GM18526 (cell line): ENCODE results near the gene CLN6.

Source experiments
- POLR2A ChIP-seq: IDR thresholded peaks from 3 replicates; pipeline ENCODE4 v1.6.1; 2011; ENCODE audit not compliant: insufficient read length; ENCODE audit errors: extremely low read depth

The CLN6 gene

DNA sequence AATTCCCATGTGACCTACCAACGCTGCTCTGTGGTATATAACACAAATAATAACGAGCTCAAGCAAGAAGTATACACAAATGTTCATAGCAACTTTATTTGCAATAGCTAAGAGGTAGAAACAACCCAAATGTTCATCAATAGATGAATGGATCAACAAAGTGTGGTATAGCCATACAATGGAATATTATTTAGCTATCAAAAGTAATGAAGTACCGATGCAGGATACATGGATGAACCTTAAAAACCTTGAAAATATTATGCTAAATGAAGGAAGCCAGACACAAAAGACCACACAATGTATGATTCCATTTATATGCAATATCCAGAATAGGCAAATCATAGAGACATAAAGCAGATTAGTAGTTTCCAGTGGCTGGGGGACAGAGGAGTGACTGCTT is 32.5 kb upstream of the CLN6 start:
- TF ChIP-seq POLR2A: no peak

DNA sequence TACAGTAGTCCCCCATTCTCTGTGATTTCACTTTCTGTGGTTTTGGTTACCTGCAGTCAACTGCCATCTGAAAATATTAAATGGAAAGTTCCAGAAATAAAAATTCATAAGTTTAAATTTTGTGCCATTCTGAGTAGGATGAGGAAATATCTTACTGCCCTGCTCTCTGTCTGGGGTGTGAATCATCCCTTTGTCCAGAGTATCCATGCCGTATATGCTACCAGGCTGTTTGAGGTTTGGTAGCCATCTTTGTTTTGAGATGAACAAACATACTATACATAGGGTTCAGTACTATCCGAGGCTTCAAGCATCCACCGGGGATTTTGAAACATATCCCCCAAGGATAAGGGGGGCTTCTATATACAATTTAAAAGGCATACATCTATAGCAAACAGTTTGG is 31.7 kb upstream of the CLN6 start:
- TF ChIP-seq POLR2A: no peak

DNA sequence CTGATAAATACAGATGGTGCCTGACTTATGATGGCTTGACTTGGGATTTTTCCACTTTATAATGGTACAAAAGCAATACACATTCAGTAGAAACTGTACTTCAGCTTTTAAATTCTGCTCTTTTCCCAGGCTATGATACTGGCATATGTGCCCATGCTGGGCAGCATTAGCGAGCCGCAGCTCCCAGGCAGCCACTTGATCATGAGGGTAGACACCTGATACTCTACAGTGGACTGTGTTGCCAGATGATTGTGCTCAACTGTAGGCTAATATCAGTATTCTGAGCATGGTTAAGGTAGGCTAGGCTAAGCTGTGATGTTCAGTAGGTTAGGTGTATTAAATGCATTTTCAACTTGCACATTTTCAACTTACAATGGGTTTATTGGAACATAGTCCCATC is 30.4 kb upstream of the CLN6 start:
- no peak for TF ChIP-seq POLR2A

- TF ChIP-seq POLR2A: no peak
These were observed 29.2 kb upstream of the CLN6 start for GRCh38 chr15:68258692-68259091.

- no peak for TF ChIP-seq POLR2A
These were observed 27.3 kb upstream of the CLN6 start for GRCh38 chr15:68256675-68257450.

DNA sequence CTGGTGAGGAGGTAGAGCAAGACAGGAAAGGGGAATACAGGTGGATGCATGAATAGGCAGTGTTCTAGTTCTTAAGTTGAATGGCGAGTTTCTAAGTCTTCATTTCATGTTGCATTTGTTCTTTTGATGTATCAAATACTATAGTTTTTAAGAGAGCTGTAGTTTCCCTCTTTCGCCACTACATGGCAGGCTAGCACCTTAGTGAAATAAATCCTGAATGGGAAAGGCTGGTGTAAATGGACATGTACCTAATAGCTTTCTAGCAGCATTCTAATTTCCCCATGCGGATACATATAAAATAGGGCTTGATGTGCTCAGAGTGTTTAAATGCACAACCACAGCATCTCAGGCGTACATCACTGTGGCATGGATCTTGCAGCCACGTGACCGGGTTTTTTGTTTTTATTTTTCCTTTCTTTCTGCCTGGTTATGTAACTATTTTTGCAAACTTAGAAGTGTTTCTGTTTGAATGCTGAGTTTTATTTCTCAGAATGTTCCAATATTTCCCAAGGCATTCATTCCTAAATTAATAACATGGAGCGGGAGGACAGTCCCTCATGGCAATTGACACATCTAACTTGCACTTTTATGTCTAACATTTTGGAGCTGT is 23.5 kb upstream of the CLN6 start:
- no peak for TF ChIP-seq POLR2A

GRCh38 chr15:68249058-68249713 is 19.7 kb upstream of the CLN6 start:
- no peak for TF ChIP-seq POLR2A

DNA sequence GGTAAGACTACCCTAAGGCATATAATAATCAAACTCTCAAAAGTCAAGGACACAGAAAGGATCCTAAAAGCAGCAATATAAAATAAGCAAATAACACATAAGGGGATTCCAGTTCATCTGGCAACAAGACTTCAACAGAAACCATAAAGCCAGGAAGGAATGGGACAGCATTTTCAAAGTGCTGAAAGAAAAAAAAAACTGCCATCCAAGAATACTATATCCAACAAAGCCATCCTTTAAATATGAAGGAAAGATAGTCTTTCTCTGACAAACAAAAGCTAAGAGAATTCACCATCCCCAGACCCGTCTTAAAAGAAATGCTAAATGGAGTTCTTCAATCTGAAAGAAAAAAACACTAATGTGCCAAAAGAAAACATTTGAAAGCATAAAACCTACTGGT is 14.7 kb upstream of the CLN6 start:
- no peak for TF ChIP-seq POLR2A

- TF ChIP-seq POLR2A: no peak
These were observed 11.8 kb upstream of the CLN6 start for GRCh38 chr15:68241088-68241935.

DNA sequence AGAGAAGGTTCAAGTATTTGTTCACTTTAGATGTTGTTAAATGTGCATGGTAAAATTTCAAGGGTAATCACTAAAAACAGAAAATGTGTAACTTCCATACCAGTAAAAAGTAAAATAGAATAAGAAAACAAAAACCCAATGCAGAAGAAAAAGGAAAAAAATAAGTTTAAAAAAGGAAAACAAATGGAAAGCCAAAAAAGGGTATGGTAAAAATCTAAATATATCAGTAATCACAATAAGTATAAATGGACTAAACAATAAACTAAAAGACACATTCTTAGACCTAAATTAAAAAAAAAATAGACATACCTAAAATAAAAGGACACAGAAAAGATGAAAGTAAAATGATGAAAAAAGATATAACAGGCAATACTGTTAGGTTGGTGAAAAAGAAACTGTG is 9.5 kb upstream of the CLN6 start:
- TF ChIP-seq POLR2A: no peak

DNA sequence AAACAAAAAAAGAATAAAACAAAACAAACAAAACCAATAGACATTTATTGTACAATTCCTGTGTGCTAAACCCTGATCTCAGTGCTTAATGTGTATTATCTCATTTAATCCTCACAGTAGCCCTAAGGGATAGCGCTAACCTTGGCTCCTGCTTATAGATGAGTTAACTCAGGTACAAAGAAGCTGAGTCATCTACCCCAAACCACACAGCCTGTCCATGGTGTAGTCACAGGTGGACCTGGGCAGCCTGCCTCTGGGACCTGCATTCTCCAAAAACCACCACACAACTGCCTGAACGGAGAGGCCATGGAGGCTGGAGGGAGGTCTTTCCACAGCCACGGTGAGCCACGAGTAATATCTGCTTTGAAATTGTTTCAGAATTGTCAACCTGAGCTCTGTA is 5.5 kb upstream of the CLN6 start:
- TF ChIP-seq POLR2A: no peak

GRCh38 chr15:68234060-68234459 is 4.5 kb upstream of the CLN6 start:
- no peak for TF ChIP-seq POLR2A

GRCh38 chr15:68232937-68233336 is 3.4 kb upstream of the CLN6 start:
- TF ChIP-seq POLR2A: no peak

DNA sequence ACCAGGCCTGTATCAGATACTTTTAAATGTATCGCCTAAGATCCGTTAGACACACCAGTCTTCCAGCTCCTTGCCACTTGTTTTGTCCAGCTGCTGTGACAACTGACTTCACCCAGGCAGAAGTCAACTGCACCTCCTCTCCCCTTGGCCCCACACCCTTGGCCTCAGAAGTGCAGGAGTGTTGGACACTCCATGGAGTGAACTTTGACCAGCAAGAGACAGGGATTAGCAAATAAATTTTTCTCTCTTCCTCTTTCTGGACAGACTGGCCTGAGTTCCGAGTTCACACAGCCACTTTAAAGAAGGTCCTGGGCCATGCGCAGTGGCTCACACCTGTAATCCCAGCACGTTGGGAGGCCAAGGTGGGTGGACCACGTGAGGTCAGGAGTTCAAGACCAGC is 2.9 kb upstream of the CLN6 start:
- TF ChIP-seq POLR2A: no peak

GRCh38 chr15:68231102-68231818 is 1.7 kb upstream of the CLN6 start:
- no peak for TF ChIP-seq POLR2A
